ENCODE data around the gene MRPS30. TPM values are rescaled to one million over a fixed set of nuclear protein-coding genes. Genes with fewer than 3 reads are reported as not detected.

Gene MRPS30
- total RNA-seq, 1 experiment from 2014 or later: 101 TPM

DNA sequence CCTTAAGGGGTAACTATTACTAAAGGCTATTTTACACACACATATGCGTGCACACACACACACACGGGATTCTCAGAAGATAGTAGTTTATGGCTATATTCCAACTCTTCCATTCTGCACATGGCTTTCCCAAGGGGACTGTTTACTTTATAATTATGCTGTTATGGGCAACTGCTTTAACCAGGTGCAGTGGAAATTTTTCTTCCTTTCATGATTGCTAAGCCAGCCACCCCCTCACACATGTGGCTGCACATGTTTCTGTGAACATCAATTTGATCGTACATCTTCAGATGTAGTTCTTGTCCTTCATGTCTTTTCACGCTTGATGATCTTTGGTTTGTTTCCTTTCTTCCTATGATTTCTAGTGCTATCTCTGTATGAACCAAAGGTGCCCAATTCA is 37.0 kb downstream of the MRPS30 start:
- H4K20me1 ChIP-seq (ENCODE audit: insufficient read depth): no peaks in the 10 kb centered on the region
- H3K79me2 ChIP-seq (ENCODE audit: insufficient read depth, low read length): no peaks in the 10 kb centered on the region
- CTCF ChIA-PET: no interaction called here
- DNase-seq (ENCODE audit: low read depth, low spot score) (no peak), ATAC-seq (no peak)
- RAD21 ChIA-PET (ENCODE audit: low non-redundant PET in 1 of 2, low total read pairs in 2 of 2, uncharacterized antibody in 2 of 2, unreplicated experiment in 2 of 2): no interaction called here
- no TSS peak for BruUV-seq (replicated peaks)
- H3K27ac ChIP-seq (ENCODE audit: low read depth, low read length): no peak overlapping the region
- H3K9me2 ChIP-seq (ENCODE audit: insufficient read depth): no peaks in the 10 kb centered on the region
- H3K9ac ChIP-seq (ENCODE audit: low read length): no peak overlapping the region
- H3K9me3 ChIP-seq (ENCODE audit: control insufficient read depth in 1 of 2, insufficient read depth in 1 of 2, low read depth in 1 of 2, low read length in 2 of 2): no peaks in the 10 kb centered on the region
- no peak overlapping the region for H3K4me2 ChIP-seq (ENCODE audit: low read length)
- intact Hi-C loops (cut with micrococcal nuclease): no loop called here
- no peak for TF ChIP-seq ZBTB33 (IDR thresholded peaks at IDR 0.05; ENCODE audit: extremely low read depth, insufficient replicate concordance, low read length)
- no peak for TF ChIP-seq YY1 (IDR thresholded peaks at IDR 0.05; ENCODE audit: extremely low read depth, insufficient replicate concordance, low read depth, low read length)
- no peak for TF ChIP-seq EZH2phosphoT487 (IDR thresholded peaks at IDR 0.05; ENCODE audit: borderline replicate concordance)
- no peak for TF ChIP-seq JUND (IDR thresholded peaks at IDR 0.05)
- no peak for TF ChIP-seq SP1 (IDR thresholded peaks at IDR 0.05; ENCODE audit: low read depth)
- TF ChIP-seq CEBPB (IDR thresholded peaks at IDR 0.05; ENCODE audit: low read depth): no peak
- no peak for TF ChIP-seq POLR2AphosphoS5 (IDR thresholded peaks at IDR 0.05; ENCODE audit: low read depth, low read length)
- TF ChIP-seq ELF1 (IDR thresholded peaks at IDR 0.05; ENCODE audit: borderline replicate concordance, low read depth): no peak
- TF ChIP-seq, protein P1, sequence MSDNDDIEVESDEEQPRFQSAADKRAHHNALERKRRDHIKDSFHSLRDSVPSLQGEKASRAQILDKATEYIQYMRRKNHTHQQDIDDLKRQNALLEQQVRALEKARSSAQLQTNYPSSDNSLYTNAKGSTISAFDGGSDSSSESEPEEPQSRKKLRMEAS (IDR thresholded peaks at IDR 0.05): no peak
- no peak for TF ChIP-seq ZNF274 (IDR thresholded peaks at IDR 0.05; ENCODE audit: low read depth, low read length)
- no peak for TF ChIP-seq RAD21 (IDR thresholded peaks at IDR 0.05; ENCODE audit: low read depth)
- no peak for TF ChIP-seq SRF (IDR thresholded peaks at IDR 0.05; ENCODE audit: low read depth)
- no peak for TF ChIP-seq EZH2 (IDR thresholded peaks at IDR 0.05)
- no peak for TF ChIP-seq FOSL1 (IDR thresholded peaks at IDR 0.05; ENCODE audit: low read depth)
- no peak for TF ChIP-seq TCF7L2 (IDR thresholded peaks at IDR 0.05; ENCODE audit: borderline replicate concordance, extremely low read depth, insufficient read depth, insufficient read length)
- TF ChIP-seq ATF3 (IDR thresholded peaks at IDR 0.05): no peak
- no peak for TF ChIP-seq POLR2A (IDR thresholded peaks at IDR 0.05; ENCODE audit: borderline replicate concordance, extremely low read depth, insufficient read depth, insufficient read length)
- no peak for TF ChIP-seq EGR1 (IDR thresholded peaks at IDR 0.05; ENCODE audit: low read depth)
- TF ChIP-seq CTCF (IDR thresholded peaks at IDR 0.05 in 2 of 3, conservative IDR thresholded peaks at IDR 0.05 in 1 of 3; ENCODE audit: borderline replicate concordance in 1 of 3, insufficient read depth in 1 of 3, low read depth in 2 of 3, low read length in 2 of 3): no peak
- no peak for TF ChIP-seq ZFX (IDR thresholded peaks at IDR 0.05)
- H3K36me3 ChIP-seq (ENCODE audit: control insufficient read depth in 1 of 2, insufficient read depth in 2 of 2, low read length in 2 of 2): no peaks in the 10 kb centered on the region
- no peaks in the 10 kb centered on the region for H3K27me3 ChIP-seq (ENCODE audit: insufficient read depth, low read length)
- no peak overlapping the region for H3K4me3 ChIP-seq (replicated peaks in 1 of 2; ENCODE audit: low read depth in 1 of 2, low read length in 2 of 2)
- H2AFZ ChIP-seq (ENCODE audit: low read depth, low read length, poor library complexity, severe bottlenecking): no peak overlapping the region
- POLR2A ChIA-PET: no interaction called here
- H3K4me1 ChIP-seq (ENCODE audit: control insufficient read depth in 1 of 2, insufficient read depth in 2 of 2, low read length in 2 of 2): no peaks in the 10 kb centered on the region

All from HCT116 (cell line).